AG09319 (cell line): ENCODE results near the gene SYNCRIP.
A peak's percentile ranks its signal among the peaks of the same experiment; 100 is the strongest.

Experiments used
- DNase-seq: peaks from one replicate; pipeline ENCODE4 v3.0.0-alpha.2; 2010; ENCODE audit warnings: low read depth; ENCODE audit errors: extremely low read depth
- TF ChIP-seq, protein P1 (sequence below): IDR thresholded peaks from 2 replicates; pipeline ENCODE4 v1.5.1; 2011; ENCODE audit warnings: low read depth, mild to moderate bottlenecking, inconsistent platforms, low read length, moderate library complexity

Gene SYNCRIP

GRCh38 chr6:85675030-85675819, 32.5 kb upstream of the SYNCRIP start:
- no peak for DNase-seq
- TF ChIP-seq, protein P1, sequence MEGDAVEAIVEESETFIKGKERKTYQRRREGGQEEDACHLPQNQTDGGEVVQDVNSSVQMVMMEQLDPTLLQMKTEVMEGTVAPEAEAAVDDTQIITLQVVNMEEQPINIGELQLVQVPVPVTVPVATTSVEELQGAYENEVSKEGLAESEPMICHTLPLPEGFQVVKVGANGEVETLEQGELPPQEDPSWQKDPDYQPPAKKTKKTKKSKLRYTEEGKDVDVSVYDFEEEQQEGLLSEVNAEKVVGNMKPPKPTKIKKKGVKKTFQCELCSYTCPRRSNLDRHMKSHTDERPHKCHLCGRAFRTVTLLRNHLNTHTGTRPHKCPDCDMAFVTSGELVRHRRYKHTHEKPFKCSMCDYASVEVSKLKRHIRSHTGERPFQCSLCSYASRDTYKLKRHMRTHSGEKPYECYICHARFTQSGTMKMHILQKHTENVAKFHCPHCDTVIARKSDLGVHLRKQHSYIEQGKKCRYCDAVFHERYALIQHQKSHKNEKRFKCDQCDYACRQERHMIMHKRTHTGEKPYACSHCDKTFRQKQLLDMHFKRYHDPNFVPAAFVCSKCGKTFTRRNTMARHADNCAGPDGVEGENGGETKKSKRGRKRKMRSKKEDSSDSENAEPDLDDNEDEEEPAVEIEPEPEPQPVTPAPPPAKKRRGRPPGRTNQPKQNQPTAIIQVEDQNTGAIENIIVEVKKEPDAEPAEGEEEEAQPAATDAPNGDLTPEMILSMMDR, result no peak

- TF ChIP-seq, protein P1, result no peak
Measured at GRCh38 chr6:85674604-85675003, 31.9 kb upstream of the SYNCRIP start.

DNA sequence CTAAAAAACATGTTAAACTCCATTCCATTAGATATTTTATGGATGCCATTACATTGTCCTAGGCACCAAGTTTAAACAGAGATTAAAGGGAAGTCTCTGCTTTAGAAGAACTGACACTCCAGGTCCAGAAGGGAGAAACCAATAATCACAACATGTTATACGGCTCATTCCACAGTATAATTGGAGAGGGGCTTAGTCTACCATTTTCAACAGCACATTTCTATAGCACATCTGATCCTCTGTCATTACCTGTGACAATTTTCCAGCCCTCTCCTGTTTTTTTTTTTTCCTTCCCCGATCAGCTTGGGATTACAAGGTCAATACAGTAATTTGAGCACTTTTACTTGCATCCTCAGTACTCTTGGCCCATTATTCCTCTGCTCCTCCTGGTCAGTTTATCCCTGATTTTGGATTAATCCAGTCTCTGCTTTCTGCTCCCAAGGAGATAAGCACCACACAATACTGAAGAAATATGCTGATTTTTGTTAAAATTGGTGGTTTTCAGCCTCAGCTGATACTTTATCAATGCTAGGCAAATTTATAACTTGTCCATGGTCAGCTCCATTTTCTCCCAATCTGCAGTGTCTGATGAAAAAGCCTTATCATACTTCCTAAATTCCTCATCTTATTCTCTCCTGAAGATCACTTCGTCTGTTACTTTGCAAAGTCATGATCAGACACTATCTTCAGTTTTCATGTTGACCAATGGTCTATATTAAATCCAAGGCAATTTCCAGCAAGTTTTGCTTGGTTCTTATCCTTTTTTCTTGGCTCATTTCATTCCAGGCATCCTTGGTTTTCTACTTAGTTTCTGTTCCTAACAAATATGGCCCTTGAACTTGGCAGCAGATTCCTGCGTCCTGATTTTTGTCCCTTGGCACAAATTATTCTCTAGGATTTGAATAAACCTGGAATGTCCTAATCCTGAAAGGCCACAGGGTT, 30.8 kb upstream of the SYNCRIP start:
- TF ChIP-seq, protein P1, result no peak

More at GRCh38 chr6:85674604-85675003, 31.9 kb upstream of the SYNCRIP start:
- DNase-seq, result no peak

GRCh38 chr6:85672623-85673022, 29.9 kb upstream of the SYNCRIP start:
- TF ChIP-seq, protein P1, result no peak
- no peak for DNase-seq

More for the DNA sequence above, 30.8 kb upstream of the SYNCRIP start:
- no peak for DNase-seq

DNA sequence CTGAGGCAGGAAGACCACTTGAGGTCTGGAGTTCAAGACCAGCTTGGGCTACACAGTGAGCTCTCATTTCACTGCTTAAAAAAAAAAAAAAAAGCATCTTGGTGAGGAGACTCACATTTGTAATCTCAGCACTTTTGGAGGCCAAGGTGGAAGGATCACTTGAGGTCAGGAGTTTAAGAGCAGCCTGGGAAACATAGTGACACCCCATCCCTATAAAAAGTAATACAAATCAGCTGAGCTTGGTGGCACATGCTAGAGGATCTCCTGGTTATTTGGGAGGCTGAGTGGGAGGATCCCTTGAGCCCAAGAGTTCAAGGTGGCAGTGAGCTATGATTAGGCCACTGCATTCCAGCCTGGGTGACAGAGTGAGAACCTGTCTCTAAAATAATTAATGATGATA, 29.4 kb upstream of the SYNCRIP start:
- TF ChIP-seq, protein P1, result no peak
- no peak for DNase-seq

DNA sequence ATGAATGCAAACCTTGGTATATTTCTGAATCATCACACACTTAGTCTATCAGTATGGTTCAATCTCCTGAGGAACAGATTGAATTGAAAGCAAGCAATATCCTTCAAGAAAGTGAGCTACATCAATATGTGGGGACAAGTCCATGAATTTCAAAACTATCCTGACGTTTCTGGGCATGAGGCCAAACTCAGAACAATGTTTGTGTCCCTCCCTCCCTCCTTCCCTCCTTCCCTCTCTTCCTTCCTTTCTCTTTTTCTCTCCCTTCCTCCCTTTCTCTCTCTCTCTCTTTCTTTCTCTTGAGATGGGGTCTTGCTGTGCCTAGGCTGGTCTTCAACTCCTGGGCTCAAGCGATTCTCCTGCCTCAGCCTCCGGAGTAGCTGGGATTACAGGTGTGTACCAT, 27.9 kb upstream of the SYNCRIP start:
- DNase-seq, result no peak
- TF ChIP-seq, protein P1, result no peak

- TF ChIP-seq, protein P1, result no peak
- peak; percentile 42 for DNase-seq
Measured at GRCh38 chr6:85669735-85670194, 27.1 kb upstream of the SYNCRIP start.
